Endothelial cell of umbilical vein (primary cell): Measurements from ENCODE around the gene CENPB. TPM values are rescaled to one million over a fixed set of nuclear protein-coding genes. Genes with fewer than 3 reads are reported as not detected.

Experiments used
- BruUV-seq: library from RNA; stranded (reverse); fragments of 400-500 nt; replicated peaks from 2 replicates; lab custom pipeline; 2021; lab: Mats Ljungman, UMichigan
- CTCF ChIA-PET: fragments of 300-600, 350-600 bp; sonication (Branson Sonifier 250); formaldehyde crosslinking; loops from one replicate; lab custom pipeline; 2021; ENCODE audit warnings: antibody characterized with exemption, inconsistent platforms; lab: Charles Lee
- POLR2A ChIA-PET: fragments of 300-600, 350-600 bp; sonication (Branson Sonifier 250); formaldehyde crosslinking; loops from one replicate; lab custom pipeline; 2021; ENCODE audit warnings: antibody characterized with exemption, inconsistent platforms; lab: Charles Lee
- DNase-seq: peaks from one replicate; pipeline ENCODE4 v3.0.0-alpha.2; 2011; ENCODE audit warnings: low read depth, low spot score
- FAIRE-seq: peaks from 2 replicates; lab custom pipeline; 2011; peaks lifted over from hg19 to GRCh38; lab: Jason Lieb, UNC
- H2AFZ ChIP-seq: 2 replicates; pipeline ENCODE4 v1.6.0; 2012; ENCODE audit warnings: low read depth, low read length, control low read depth, inconsistent platforms
- H3K27ac ChIP-seq: 2 replicates; pipeline ENCODE4 v1.5.1; 2011; ENCODE audit warnings: low read depth, mild to moderate bottlenecking, control low read depth, low read length, moderate library complexity; ENCODE audit not compliant: insufficient read depth
- H3K27me3 ChIP-seq, 2 experiments: 2 replicates each; pipeline versions ENCODE4 v1.6.0 to v1.6.1; 2011; ENCODE audit warnings: low read length in 2 of 2, mixed read lengths in 1 of 2; ENCODE audit not compliant: control insufficient read depth in 2 of 2, insufficient read depth in 2 of 2
- H3K36me3 ChIP-seq, 2 experiments: 2 replicates in 1 of 2; 3 replicates in 1 of 2; pipeline ENCODE4 v1.5.1; 2011; ENCODE audit warnings: low read length in 2 of 2, mild to moderate bottlenecking in 1 of 2, moderate library complexity in 1 of 2; ENCODE audit not compliant: control insufficient read depth in 2 of 2, insufficient read depth in 2 of 2; ENCODE audit errors: extremely low read depth in 1 of 2
- H3K4me1 ChIP-seq: 3 replicates; pipeline ENCODE4 v1.5.1; 2011; ENCODE audit warnings: mild to moderate bottlenecking, low read length; ENCODE audit not compliant: control insufficient read depth, insufficient read depth; ENCODE audit errors: extremely low read depth
- H3K4me2 ChIP-seq: 2 replicates; pipeline ENCODE4 v1.6.1; 2011; ENCODE audit warnings: low read length, control low read depth, mixed read lengths; ENCODE audit not compliant: insufficient read depth
- H3K4me3 ChIP-seq, 3 experiments: fragments of 200-600 bp in 1 of 3; sonication (generic), shearing (Covaris generic) in 1 of 3; replicated peaks in 1 of 3; 2 replicates each; pipeline ENCODE4 v1.5.1; 2011 to 2016; ENCODE audit warnings: control low read depth in 3 of 3, low read length in 3 of 3, mild to moderate bottlenecking in 2 of 3, inconsistent platforms in 1 of 3, low read depth in 1 of 3, moderate library complexity in 1 of 3; ENCODE audit not compliant: insufficient read depth in 1 of 3
- H3K79me2 ChIP-seq: 2 replicates; pipeline ENCODE4 v1.6.0; 2012; ENCODE audit warnings: low read length, inconsistent platforms; ENCODE audit not compliant: control insufficient read depth, insufficient read depth
- H3K9ac ChIP-seq: replicated peaks from 2 replicates; pipeline ENCODE3; 2011; ENCODE audit warnings: low read length, control low read depth; ENCODE audit not compliant: insufficient read depth; ENCODE audit errors: extremely low read depth
- H3K9me1 ChIP-seq: replicated peaks from 3 replicates; pipeline ENCODE4 v1.6.0; 2011; ENCODE audit warnings: mild to moderate bottlenecking, low read length; ENCODE audit not compliant: control insufficient read depth, insufficient read depth; ENCODE audit errors: extremely low read depth
- H3K9me3 ChIP-seq: replicated peaks from 2 replicates; pipeline ENCODE4 v1.5.1; 2012; ENCODE audit warnings: low read length, inconsistent platforms; ENCODE audit not compliant: control insufficient read depth, insufficient read depth
- H4K20me1 ChIP-seq: replicated peaks from 2 replicates; pipeline ENCODE3; 2011; ENCODE audit warnings: mild to moderate bottlenecking, low read length; ENCODE audit not compliant: control insufficient read depth, insufficient read depth; ENCODE audit errors: extremely low read depth
- CTCF ChIP-seq, 2 donors: IDR thresholded peaks; 1 replicate in 1 of 2; 2 replicates in 1 of 2; pipeline ENCODE4 v1.5.1; 2011; ENCODE audit warnings: low read length in 2 of 2, mild to moderate bottlenecking in 2 of 2, moderate library complexity in 2 of 2, control low read depth in 1 of 2, inconsistent platforms in 1 of 2, low read depth in 1 of 2; ENCODE audit not compliant: insufficient read depth in 1 of 2; ENCODE audit errors: extremely low read depth in 1 of 2
- EZH2 ChIP-seq: IDR thresholded peaks from 2 replicates; pipeline ENCODE4 v1.6.1; 2012; ENCODE audit warnings: borderline replicate concordance, low read depth, mild to moderate bottlenecking, moderate library complexity, low read length, inconsistent platforms; ENCODE audit not compliant: severe bottlenecking
- FOS ChIP-seq: IDR thresholded peaks from 2 replicates; pipeline ENCODE4 v1.6.1; 2011; ENCODE audit warnings: mild to moderate bottlenecking, low read length, moderate library complexity, borderline replicate concordance; ENCODE audit not compliant: insufficient read depth
- GATA2 ChIP-seq: IDR thresholded peaks from 2 replicates; pipeline ENCODE4 v1.7.0; 2011; ENCODE audit warnings: low read depth, mild to moderate bottlenecking, moderate library complexity, mixed read lengths, low read length; ENCODE audit not compliant: insufficient read length, insufficient read depth
- JUN ChIP-seq: IDR thresholded peaks from 2 replicates; pipeline ENCODE4 v1.6.1; 2011; ENCODE audit warnings: borderline replicate concordance, low read depth; ENCODE audit not compliant: insufficient read length, insufficient read depth
- MAX ChIP-seq: IDR thresholded peaks from 2 replicates; pipeline ENCODE4 v1.6.1; 2011; ENCODE audit not compliant: insufficient read depth, insufficient read length
- MYC ChIP-seq: IDR thresholded peaks from one replicate; pipeline ENCODE4 v1.6.1; 2011; ENCODE audit warnings: mild to moderate bottlenecking, low read depth, low read length
- POLR2A ChIP-seq: IDR thresholded peaks from 2 replicates; pipeline ENCODE4 v1.6.1; 2012; ENCODE audit warnings: low read depth, mild to moderate bottlenecking, control low read depth, low read length
- POLR2AphosphoS5 ChIP-seq: IDR thresholded peaks from 2 replicates; pipeline ENCODE4 v1.6.1; 2012; ENCODE audit warnings: low read depth, mild to moderate bottlenecking, control low read depth, low read length, moderate library complexity; ENCODE audit not compliant: insufficient read depth
- dilution Hi-C: fragments of 300-500 bp; cut with MboI; formaldehyde crosslinking; loops from one replicate; pipeline ENCODE4 v1.15.0; 2019; ENCODE audit warnings: low sequenced_read_pairs; ENCODE audit not compliant: extremely low pct_ligation_motif_present
- intact Hi-C: fragments of 100-400 bp; cut with micrococcal nuclease; formaldehyde crosslinking; loops from one replicate; pipeline ENCODE4 v1.10.0; 2022
- polyA plus RNA-seq, 4 experiments: library from polyadenylated mRNA; depleted of rRNA in 3 of 4; stranded (reverse) in 3 of 4; unstranded in 1 of 4; fragments of >200 nt; gene quantifications; 2 replicates each; pipeline versions ENCODE4 v1.2.1 to v1.2.3, GENCODE V29; 2011 to 2012; ENCODE audit warnings: missing spikeins in 1 of 4
- total RNA-seq: library from RNA; stranded (reverse); gene quantifications from 2 replicates; pipeline ENCODE4 v1.2.3, GENCODE V29; 2021

The CENPB gene
- total and polyA plus RNA-seq, 2 donors (not counting 3 experiments of a cell fraction or from before 2014, with no cell fraction given), result 30.4 to 90.3 TPM

GRCh38 chr20:3735768-3736167, 50.8 kb downstream of the CENPB start:
- Histone ChIP-seq H3K27ac (no peak overlapping the region), H3K9me1 (no peaks in the 10 kb centered on the region), H3K4me3 (no peak overlapping the region), H3K9me3 (no peaks in the 10 kb centered on the region), H4K20me1 (no peaks in the 10 kb centered on the region), H3K4me2 (no peak overlapping the region), H3K36me3 (no peaks in the 10 kb centered on the region), H3K9ac (no peak overlapping the region), H2AFZ (no peak overlapping the region), H3K79me2 (no peaks in the 10 kb centered on the region), H3K4me1 (peaks cover 12% of the 10 kb centered on the region), H3K27me3 (peaks cover 0 to 3% of the 10 kb centered on the region in 2 experiments)
- BruUV-seq, result no TSS peak
- TF ChIP-seq EZH2 (no peak), GATA2 (no peak), MYC (no peak), FOS (no peak), CTCF (IDR thresholded peaks at IDR 0.05; ENCODE audit: extremely low read depth in 1 of 2, insufficient read depth in 1 of 2, low read depth in 1 of 2, low read length in 2 of 2) (no peak), POLR2A (no peak), JUN (no peak), POLR2AphosphoS5 (no peak), MAX (no peak)
- CTCF ChIA-PET, result interaction anchor here (0.9 to 2.3 kb wide), 3 partner anchors 17 to 25 kb away, joined by 3 to 9 read pairs (median 5); no protein-coding TSS in a partner anchor
- dilution Hi-C loops, result no loop called here
- FAIRE-seq, result no peak
- DNase-seq, result no peak
- POLR2A ChIA-PET, result no interaction called here
- intact Hi-C loops, result no loop called here
